Panc1 (cell line): Measurements from ENCODE around the gene EFNA2. TPM values are rescaled to one million over a fixed set of nuclear protein-coding genes. Genes with fewer than 3 reads are reported as not detected.

Source experiments
- ATAC-seq: fragments of 200-7000 bp; cut with Tn5 transposase; 2 replicates; pipeline ENCODE4 v1.9.1; 2020; ENCODE audit warnings: mild to moderate bottlenecking, moderate library complexity
- BruUV-seq: library from RNA; stranded (reverse); fragments of 400-500 nt; replicated peaks from 2 replicates; lab custom pipeline; 2021; lab: Mats Ljungman, UMichigan
- CTCF ChIA-PET: fragments of 300-600 bp; sonication (Branson Sonifier 250); formaldehyde crosslinking; loops from one replicate; lab custom pipeline; 2022; ENCODE audit warnings: antibody characterized with exemption; lab: Charles Lee
- POLR2A ChIA-PET: fragments of 300-600 bp; sonication (Branson Sonifier 250); formaldehyde crosslinking; loops from one replicate; lab custom pipeline; 2022; ENCODE audit warnings: antibody characterized with exemption; lab: Charles Lee
- DNase-seq: peaks from one replicate; pipeline ENCODE4 v3.0.0-alpha.2; 2010; ENCODE audit warnings: low read depth, low spot score
- H3K27ac ChIP-seq: 2 replicates; pipeline ENCODE4 v1.5.1; 2011; ENCODE audit warnings: mild to moderate bottlenecking, low read length, inconsistent platforms
- H3K27me3 ChIP-seq: fragments of 200-500 bp; sonication (Bioruptor generic); 2 replicates; pipeline ENCODE4 v1.6.0; 2014; ENCODE audit warnings: low read length, inconsistent platforms; ENCODE audit not compliant: control insufficient read depth, insufficient read depth
- H3K36me3 ChIP-seq: fragments of 200-500 bp; sonication (Bioruptor generic); 2 replicates; pipeline ENCODE4 v1.5.1; 2014; ENCODE audit warnings: inconsistent platforms, mild to moderate bottlenecking, low read length, moderate library complexity; ENCODE audit not compliant: control insufficient read depth, insufficient read depth
- H3K4me1 ChIP-seq: 2 replicates; pipeline ENCODE4 v1.5.1; 2011; ENCODE audit warnings: inconsistent platforms, mild to moderate bottlenecking, low read length, moderate library complexity; ENCODE audit not compliant: control insufficient read depth, insufficient read depth
- H3K4me3 ChIP-seq, 2 experiments: 2 replicates each; pipeline ENCODE4 v1.5.1; 2011 to 2012; ENCODE audit warnings: low read depth in 2 of 2, low read length in 2 of 2, mild to moderate bottlenecking in 2 of 2, inconsistent platforms in 1 of 2, moderate library complexity in 1 of 2
- H3K9me3 ChIP-seq: fragments of 200-500 bp; sonication (Bioruptor generic); 2 replicates; pipeline ENCODE4 v1.5.1; 2014; ENCODE audit warnings: low read depth, mild to moderate bottlenecking, inconsistent platforms, low read length, moderate library complexity; ENCODE audit not compliant: control insufficient read depth, insufficient read depth
- CTCF ChIP-seq: fragments of 450-650 bp; IDR thresholded peaks from 2 replicates; pipeline ENCODE4 v1.5.1; 2017; ENCODE audit warnings: mild to moderate bottlenecking
- POLR2AphosphoS5 ChIP-seq: IDR thresholded peaks from 2 replicates; pipeline ENCODE4 v1.6.1; 2012; ENCODE audit warnings: mild to moderate bottlenecking, low read depth, low read length, moderate library complexity
- REST ChIP-seq, 2 experiments: IDR thresholded peaks; 2 replicates each; pipeline ENCODE4 v1.6.1; 2011 to 2012; ENCODE audit warnings: low read depth in 2 of 2, control low read depth in 1 of 2, low read length in 1 of 2, mild to moderate bottlenecking in 1 of 2, moderate library complexity in 1 of 2; ENCODE audit not compliant: insufficient read depth in 1 of 2
- SIN3A ChIP-seq: IDR thresholded peaks from 2 replicates; pipeline ENCODE4 v1.6.1; 2012; ENCODE audit warnings: low read depth, mild to moderate bottlenecking, low read length, moderate library complexity, borderline replicate concordance; ENCODE audit not compliant: insufficient read depth
- TCF7L2 ChIP-seq: IDR thresholded peaks from 2 replicates; pipeline ENCODE4 v1.6.1; 2011; ENCODE audit warnings: mild to moderate bottlenecking, low read depth, low read length, inconsistent platforms
- in situ Hi-C: cut with HindIII; loops from 2 replicates; pipeline ENCODE4 v1.10.0; 2016; ENCODE audit warnings: low sequenced_read_pairs, low pct_unique_long_range_greater_than_20kb
- intact Hi-C: fragments of 100-400 bp; cut with micrococcal nuclease; formaldehyde crosslinking; loops from one replicate; pipeline ENCODE4 v1.10.0; 2022; ENCODE audit not compliant: unreplicated experiment
- total RNA-seq: library from RNA; stranded (reverse); gene quantifications from one replicate; pipeline ENCODE4 v1.2.1, GENCODE V29; 2021; ENCODE audit not compliant: unreplicated experiment

The EFNA2 gene
- total RNA-seq, 1 experiment from 2014 or later = 7.8 TPM

DNA sequence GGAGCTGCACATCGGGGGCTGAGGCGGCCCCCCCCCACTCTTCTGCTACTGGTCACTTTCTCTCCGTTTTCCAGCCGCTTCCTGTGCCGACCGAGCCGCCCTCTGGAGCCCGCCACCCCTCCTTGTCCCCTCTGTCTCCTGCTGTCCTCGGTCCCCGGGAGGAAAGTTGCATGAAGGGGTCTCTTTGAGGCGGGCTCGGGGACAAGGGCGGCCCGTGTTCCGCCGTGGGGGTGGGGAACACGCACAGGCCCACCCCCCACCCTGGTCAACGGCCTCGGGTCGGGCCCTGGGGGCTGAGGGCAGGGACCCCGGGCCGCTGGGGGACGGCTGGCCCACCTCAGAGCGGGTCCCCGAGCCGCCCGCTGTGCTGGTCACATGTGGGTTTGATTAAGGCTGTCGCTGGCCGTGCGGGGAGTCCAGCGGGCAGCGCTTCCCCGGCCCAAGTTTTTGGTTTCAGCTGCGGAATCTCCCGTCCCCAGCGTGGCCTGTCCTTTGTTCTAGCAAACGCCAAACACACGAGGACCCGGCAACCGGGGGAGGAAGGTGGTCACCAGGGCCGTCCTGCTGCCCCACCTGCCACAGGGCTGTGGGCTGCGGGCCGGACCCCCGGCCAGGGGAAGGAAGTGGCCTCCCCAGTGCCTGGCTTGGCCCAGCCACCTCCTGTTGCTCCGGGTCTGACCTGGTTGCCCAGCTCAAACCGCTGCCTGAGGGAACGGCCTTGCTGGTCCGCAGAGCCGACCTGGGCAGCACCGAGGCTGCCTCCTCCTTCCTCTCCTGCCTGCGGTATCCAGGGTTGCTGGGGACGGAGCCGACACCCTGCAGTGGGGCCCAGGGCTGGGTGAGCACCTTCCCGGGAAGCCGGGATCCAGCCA lies 1.9 kb downstream of the EFNA2 start:
- Histone ChIP-seq H3K27ac (no peak overlapping the region), H3K4me1 (peaks cover 16% of the 10 kb centered on the region), H3K36me3 (no peaks in the 10 kb centered on the region), H3K4me3 (peak overlapping the region in 1 of 2 experiments; percentile 42; a peak in 1 of 4 replicates), H3K27me3 (no peaks in the 10 kb centered on the region), H3K9me3 (no peaks in the 10 kb centered on the region)
- ChIA-PET POLR2A (interaction anchor here (0.6 kb wide), 1 partner anchor 18 kb away, joined by 22 read pairs; no protein-coding TSS in a partner anchor), CTCF (no interaction called here)
- TF ChIP-seq SIN3A (no peak), CTCF (no peak), REST (IDR thresholded peaks at IDR 0.05; ENCODE audit: insufficient read depth in 1 of 2, low read depth in 2 of 2, low read length in 1 of 2) (no peak), POLR2AphosphoS5 (no peak), TCF7L2 (no peak)
- DNase-seq = no peak
- no TSS peak for BruUV-seq
- intact Hi-C loops (no loop called here), in situ Hi-C loops (no loop called here)
- ATAC-seq = peak; percentile 67

GRCh38 chr19:1288226-1288612 lies 2.5 kb downstream of the EFNA2 start:
- BruUV-seq = no TSS peak
- in situ Hi-C loops (no loop called here), intact Hi-C loops (no loop called here)
- no peak overlapping the region for H3K27ac ChIP-seq
- H3K4me1 ChIP-seq = peaks cover 16% of the 10 kb centered on the region
- no peak overlapping the region for H3K4me3 ChIP-seq
- no peak for ATAC-seq
- H3K27me3 ChIP-seq = no peaks in the 10 kb centered on the region
- H3K36me3 ChIP-seq = no peaks in the 10 kb centered on the region
- ChIA-PET POLR2A (no interaction called here), CTCF (no interaction called here)
- no peak for DNase-seq
- TF ChIP-seq POLR2AphosphoS5 (no peak), TCF7L2 (no peak), REST (IDR thresholded peaks at IDR 0.05; ENCODE audit: insufficient read depth in 1 of 2, low read depth in 2 of 2, low read length in 1 of 2) (no peak), CTCF (no peak), SIN3A (no peak)
- no peaks in the 10 kb centered on the region for H3K9me3 ChIP-seq
